B cell (primary cell): ENCODE measurements around the gene ZMYND8. TPM values are rescaled to one million over a fixed set of nuclear protein-coding genes. Genes with fewer than 3 reads are reported as not detected.

Source experiments
- ATAC-seq: fragments of 200-7000 bp; cut with Tn5 transposase; one replicate; pipeline ENCODE4 v1.10.0; 2021; ENCODE audit warnings: low read depth, mild to moderate bottlenecking, moderate number of reproducible peaks, moderate library complexity
- CTCF ChIA-PET: fragments of 350-600 bp; sonication (Branson Sonifier 250); formaldehyde crosslinking; loops from one replicate; lab custom pipeline; 2021; ENCODE audit warnings: antibody characterized with exemption, inconsistent platforms; lab: Charles Lee
- POLR2A ChIA-PET: fragments of 350-600 bp; sonication (Branson Sonifier 250); formaldehyde crosslinking; loops from one replicate; lab custom pipeline; 2021; ENCODE audit warnings: antibody characterized with exemption; lab: Charles Lee
- DNase-seq: peaks from one replicate; pipeline ENCODE4 v3.0.0; 2013
- H2AFZ ChIP-seq: 2 replicates; pipeline ENCODE4 v1.6.1; 2012; ENCODE audit warnings: mild to moderate bottlenecking, low read depth, low read length; ENCODE audit not compliant: insufficient read depth, poor library complexity, severe bottlenecking
- H3K27ac ChIP-seq, 2 donors: 1 replicate in 1 of 2; 2 replicates in 1 of 2; pipeline ENCODE4 v1.5.1; 2012 to 2013; ENCODE audit warnings: low read length in 2 of 2, mild to moderate bottlenecking in 2 of 2, moderate library complexity in 1 of 2
- H3K27me3 ChIP-seq, 4 experiments: fragments of 200-600 bp in 1 of 4; sonication (generic) in 1 of 4; replicated peaks in 1 of 4; 1 replicate in 2 of 4; 2 replicates in 2 of 4; pipeline versions ENCODE4 v1.6.1 to v1.7.0; 2013 to 2016; ENCODE audit warnings: low read length in 3 of 4, mild to moderate bottlenecking in 2 of 4, mixed read lengths in 1 of 4, moderate library complexity in 1 of 4; ENCODE audit not compliant: insufficient read depth in 4 of 4, control insufficient read depth in 3 of 4; ENCODE audit errors: control extremely low read depth in 1 of 4
- H3K36me3 ChIP-seq, 2 experiments: replicated peaks in 1 of 2; 1 replicate in 1 of 2; 2 replicates in 1 of 2; pipeline versions ENCODE4 v1.6.1 to v1.7.1; 2013; ENCODE audit warnings: low read length in 1 of 2; ENCODE audit not compliant: insufficient read depth in 2 of 2, control insufficient read depth in 1 of 2; ENCODE audit errors: control extremely low read depth in 1 of 2, extremely low read depth in 1 of 2
- H3K4me1 ChIP-seq, 2 donors: fragments of 200-600 bp in 1 of 2; sonication (generic) in 1 of 2; 1 replicate in 1 of 2; 2 replicates in 1 of 2; pipeline versions ENCODE4 v1.5.1 to v1.6.1; 2013 to 2017; ENCODE audit warnings: low read length in 2 of 2; ENCODE audit not compliant: control insufficient read depth in 2 of 2, insufficient read depth in 2 of 2
- H3K4me2 ChIP-seq: replicated peaks from 2 replicates; pipeline ENCODE3; 2012; ENCODE audit warnings: mild to moderate bottlenecking, low read depth, low read length; ENCODE audit not compliant: poor library complexity, severe bottlenecking
- H3K4me3 ChIP-seq, 5 experiments: fragments of 200-600 bp in 1 of 5; sonication (generic) in 1 of 5; 1 replicate in 3 of 5; 2 replicates in 2 of 5; pipeline versions ENCODE4 v1.5.1 to v1.7.0; 2011 to 2016; ENCODE audit warnings: low read length in 4 of 5, mild to moderate bottlenecking in 4 of 5, low read depth in 2 of 5, control low read depth in 1 of 5, moderate library complexity in 1 of 5; ENCODE audit not compliant: insufficient read depth in 1 of 5; ENCODE audit errors: control extremely low read depth in 1 of 5, extremely low read depth in 1 of 5
- H3K79me2 ChIP-seq: fragments of 200-600 bp; sonication (generic); one replicate; pipeline ENCODE4 v1.6.0; 2016; ENCODE audit warnings: low read length; ENCODE audit not compliant: control insufficient read depth, insufficient read depth
- H3K9ac ChIP-seq: fragments of 200-600 bp; sonication (generic); 2 replicates; pipeline ENCODE4 v1.6.1; 2017; ENCODE audit warnings: mild to moderate bottlenecking, low read length, moderate library complexity
- H3K9me3 ChIP-seq, 3 donors: one replicate each; pipeline versions ENCODE4 v1.6.1 to v1.7.1; 2013; ENCODE audit warnings: low read length in 2 of 3; ENCODE audit not compliant: control insufficient read depth in 2 of 3, insufficient read depth in 1 of 3; ENCODE audit errors: control extremely low read depth in 1 of 3
- H4K20me1 ChIP-seq: 2 replicates; pipeline ENCODE4 v1.6.0; 2012; ENCODE audit warnings: mild to moderate bottlenecking, low read length; ENCODE audit not compliant: insufficient read depth, control insufficient read depth, poor library complexity, severe bottlenecking
- H3K27ac Mint-ChIP-seq: one replicate; pipeline ENCODE4 v1.8.0; 2021; ENCODE audit warnings: mixed read lengths
- H3K27me3 Mint-ChIP-seq: one replicate; pipeline ENCODE4 v1.8.0; 2021; ENCODE audit warnings: mixed read lengths
- H3K4me1 Mint-ChIP-seq: one replicate; pipeline ENCODE4 v1.8.0; 2021; ENCODE audit warnings: mixed read lengths
- H3K4me3 Mint-ChIP-seq: one replicate; pipeline ENCODE4 v1.8.0; 2021; ENCODE audit warnings: mixed read lengths
- H3K9me3 Mint-ChIP-seq: one replicate; pipeline ENCODE4 v1.8.0; 2022; ENCODE audit warnings: mixed read lengths; ENCODE audit not compliant: insufficient read depth
- EZH2 ChIP-seq: IDR thresholded peaks from 2 replicates; pipeline ENCODE4 v1.6.1; 2012; ENCODE audit warnings: borderline replicate concordance, low read depth, mild to moderate bottlenecking, moderate library complexity, low read length; ENCODE audit not compliant: insufficient read depth, poor library complexity, severe bottlenecking
- WGBS: methylation state at CpG from one replicate; pipeline ENCODE4 v1.1.5; 2013; ENCODE audit warnings: missing lambda C conversion rate; ENCODE audit not compliant: insufficient coverage; 5-methylcytosine and 5-hydroxymethylcytosine counted together
- intact Hi-C: fragments of 100-400 bp; cut with micrococcal nuclease; formaldehyde crosslinking; loops from one replicate; pipeline ENCODE4 v1.10.0; 2022
- polyA plus RNA-seq: library from polyadenylated mRNA; depleted of rRNA; stranded (reverse); fragments of >200 nt; gene quantifications from 2 replicates; pipeline ENCODE4 v1.2.3, GENCODE V29; 2012
- total RNA-seq, 2 donors: library from RNA; stranded (reverse); fragments of 120-200 nt in 1 of 2; gene quantifications; 1 replicate in 1 of 2; 2 replicates in 1 of 2; pipeline versions ENCODE4 v1.2.3 to v1.2.4, GENCODE V29; 2013 to 2022
- TF ChIP-seq, protein P1 (sequence below): fragments of 200-600 bp; IDR thresholded peaks from one replicate; pipeline ENCODE4 v1.8.0; 2022; ENCODE audit warnings: antibody characterized with exemption, mild to moderate bottlenecking

The ZMYND8 gene
- total and polyA plus RNA-seq, 2 donors (not counting 1 experiment from before 2014, with no cell fraction given): 20.3 to 67.2 TPM

DNA sequence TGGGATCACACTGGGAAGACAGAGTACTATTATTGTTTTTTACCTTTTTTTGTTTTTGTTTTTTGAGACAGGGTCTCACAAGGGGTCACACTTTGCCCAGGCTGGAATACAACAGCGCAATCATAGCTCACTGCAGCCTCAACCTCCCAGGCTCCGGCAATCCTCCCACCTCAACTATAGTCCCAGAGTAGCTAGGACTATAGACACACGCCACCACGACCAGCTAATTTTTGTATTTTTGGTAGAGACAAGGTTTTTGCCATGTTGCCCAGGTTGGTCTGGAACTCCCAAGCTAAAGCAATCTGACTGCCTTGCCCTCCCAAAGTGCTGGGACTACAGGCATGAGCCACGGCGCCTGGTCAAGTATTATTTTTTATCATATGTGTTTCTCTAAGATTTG, 81.0 kb downstream of the ZMYND8 start:
- peaks cover 0 to 5% of the 10 kb centered on the region in 2 donors for H3K4me1 ChIP-seq
- Mint-ChIP-seq H3K27ac (peak overlapping the region; percentile 56), H3K27me3 (no peaks in the 10 kb centered on the region), H3K4me3 (no peak overlapping the region), H3K9me3 (no peaks in the 10 kb centered on the region), H3K4me1 (peaks cover 17% of the 10 kb centered on the region)
- 100% methylated on average over 3 of the region's 6 CpGs for WGBS
- H3K27me3 ChIP-seq: no peaks in the 10 kb centered on the region
- H3K4me2 ChIP-seq: no peak overlapping the region
- H2AFZ ChIP-seq: no peak overlapping the region
- H3K79me2 ChIP-seq: peaks cover 74% of the 10 kb centered on the region
- no peak for DNase-seq
- peaks cover 2 to 66% of the 10 kb centered on the region in 2 experiments for H3K36me3 ChIP-seq
- H3K9ac ChIP-seq: no peak overlapping the region
- intact Hi-C loops: no loop called here
- peaks cover 15% of the 10 kb centered on the region for H4K20me1 ChIP-seq
- no peak overlapping the region for H3K4me3 ChIP-seq
- no peak overlapping the region for H3K27ac ChIP-seq
- ChIA-PET POLR2A (no interaction called here), CTCF (interaction anchor here (0.7 to 8.8 kb wide), 9 partner anchors 13 to 388 kb away, joined by 3 to 556 read pairs (median 4); partner anchors contain the start of gene ZMYND8)
- TF ChIP-seq, protein P1, sequence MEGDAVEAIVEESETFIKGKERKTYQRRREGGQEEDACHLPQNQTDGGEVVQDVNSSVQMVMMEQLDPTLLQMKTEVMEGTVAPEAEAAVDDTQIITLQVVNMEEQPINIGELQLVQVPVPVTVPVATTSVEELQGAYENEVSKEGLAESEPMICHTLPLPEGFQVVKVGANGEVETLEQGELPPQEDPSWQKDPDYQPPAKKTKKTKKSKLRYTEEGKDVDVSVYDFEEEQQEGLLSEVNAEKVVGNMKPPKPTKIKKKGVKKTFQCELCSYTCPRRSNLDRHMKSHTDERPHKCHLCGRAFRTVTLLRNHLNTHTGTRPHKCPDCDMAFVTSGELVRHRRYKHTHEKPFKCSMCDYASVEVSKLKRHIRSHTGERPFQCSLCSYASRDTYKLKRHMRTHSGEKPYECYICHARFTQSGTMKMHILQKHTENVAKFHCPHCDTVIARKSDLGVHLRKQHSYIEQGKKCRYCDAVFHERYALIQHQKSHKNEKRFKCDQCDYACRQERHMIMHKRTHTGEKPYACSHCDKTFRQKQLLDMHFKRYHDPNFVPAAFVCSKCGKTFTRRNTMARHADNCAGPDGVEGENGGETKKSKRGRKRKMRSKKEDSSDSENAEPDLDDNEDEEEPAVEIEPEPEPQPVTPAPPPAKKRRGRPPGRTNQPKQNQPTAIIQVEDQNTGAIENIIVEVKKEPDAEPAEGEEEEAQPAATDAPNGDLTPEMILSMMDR: no peak
- no peak for TF ChIP-seq EZH2
- H3K9me3 ChIP-seq: no peaks in the 10 kb centered on the region
- ATAC-seq: no peak

GRCh38 chr20:47274401-47275108, 81.9 kb downstream of the ZMYND8 start:
- Histone ChIP-seq H3K4me3 (no peak overlapping the region), H3K4me1 (peaks cover 0 to 5% of the 10 kb centered on the region in 2 donors), H3K27me3 (no peaks in the 10 kb centered on the region), H3K4me2 (no peak overlapping the region), H4K20me1 (peaks cover 15% of the 10 kb centered on the region), H2AFZ (no peak overlapping the region), H3K79me2 (peaks cover 74% of the 10 kb centered on the region), H3K9ac (no peak overlapping the region), H3K27ac (peak overlapping the region in 1 of 2 donors; percentile 50), H3K36me3 (peaks cover 2 to 68% of the 10 kb centered on the region in 2 experiments), H3K9me3 (no peaks in the 10 kb centered on the region)
- intact Hi-C loops: no loop called here
- DNase-seq (no peak), ATAC-seq (peak; percentile 70)
- ChIA-PET POLR2A (interaction anchor here (0.6 to 3.0 kb wide), 4 partner anchors 43 to 142 kb away, joined by 3 to 23 read pairs (median 4); no protein-coding TSS in a partner anchor), CTCF (interaction anchor here (0.6 to 8.8 kb wide), 29 partner anchors 8 to 358 kb away, joined by 3 to 556 read pairs (median 4); partner anchors contain the start of gene ZMYND8)
- Mint-ChIP-seq H3K9me3 (no peaks in the 10 kb centered on the region), H3K27me3 (no peaks in the 10 kb centered on the region), H3K27ac (peak overlapping the region; percentile 64), H3K4me3 (peak overlapping the region; percentile 7), H3K4me1 (peaks cover 20% of the 10 kb centered on the region)
- 94% methylated on average over 2 of the region's 4 CpGs for WGBS
- no peak for TF ChIP-seq EZH2
- TF ChIP-seq, protein P1: no peak
